SH-SY5Y (cell line): ENCODE measurements around the gene RNF208.

Experiments
- GATA2 ChIP-seq: IDR thresholded peaks from 2 replicates; pipeline ENCODE4 v1.6.1; 2011; ENCODE audit warnings: mild to moderate bottlenecking, low read depth, low read length
- GATA3 ChIP-seq: IDR thresholded peaks from 2 replicates; pipeline ENCODE4 v1.6.1; 2011; ENCODE audit warnings: low read depth, mild to moderate bottlenecking, low read length, moderate library complexity

DNA sequence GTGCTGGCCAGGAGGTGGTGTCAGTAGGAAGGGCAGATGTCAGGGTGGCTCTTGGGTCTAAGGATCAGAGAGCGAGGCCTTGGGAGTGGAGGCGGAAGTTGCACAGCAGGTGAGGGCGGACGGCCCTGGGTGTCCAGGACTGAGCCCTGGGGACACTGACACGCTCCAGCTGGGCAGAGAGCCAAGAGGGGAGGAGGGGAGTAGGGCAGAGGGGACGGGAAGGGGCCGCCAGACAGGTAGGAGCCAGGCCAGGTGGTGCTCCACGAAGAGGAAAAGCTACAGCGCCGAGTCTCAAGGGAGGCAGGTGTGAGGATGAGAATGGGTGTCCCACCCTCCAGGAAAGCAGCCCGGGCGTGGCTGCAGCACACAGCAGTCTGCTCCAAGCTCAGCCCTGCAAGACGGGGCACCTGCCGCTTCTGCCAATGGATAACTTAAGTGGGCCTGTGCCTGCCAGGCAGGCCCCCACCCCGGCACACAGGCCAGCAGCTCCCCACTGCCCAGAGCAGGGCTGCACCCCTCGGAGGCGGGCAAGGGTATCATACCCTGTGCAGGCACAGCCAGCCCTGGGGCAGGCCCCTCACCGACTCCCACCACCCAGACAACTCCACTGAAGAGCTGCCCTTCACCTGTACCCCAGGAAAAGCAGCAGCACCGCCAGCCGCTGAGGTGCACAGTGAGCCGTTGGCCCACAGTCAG is 26.4 kb downstream of the RNF208 start:
- TF ChIP-seq GATA2, result no peak
- TF ChIP-seq GATA3, result no peak
